ENCODE data around the gene ABTB2.
A peak's percentile ranks its signal among the peaks of the same experiment; 100 is the strongest.

Gene ABTB2

DNA sequence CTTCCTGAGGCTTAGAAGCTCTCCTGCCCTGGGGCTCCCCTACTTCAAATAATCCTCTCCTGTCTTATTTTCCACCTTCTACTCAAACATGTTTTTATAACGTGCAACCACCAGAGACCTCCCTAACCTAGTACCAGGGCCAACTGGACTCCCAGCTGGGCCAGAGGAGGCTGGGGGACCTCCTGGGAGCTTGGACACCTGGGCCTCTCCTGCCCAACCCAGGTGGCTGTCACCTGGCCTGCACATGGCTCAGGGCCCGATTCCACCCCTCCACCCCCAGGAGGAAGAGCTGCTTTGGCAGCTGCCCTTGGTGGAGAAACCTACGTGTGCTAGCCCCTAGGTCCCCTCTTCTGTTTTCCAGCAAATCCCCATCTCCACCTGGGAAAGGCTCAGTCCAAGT, 105.2 kb downstream of the ABTB2 start:
- POLR2A ChIA-PET, result no interaction called here

DNA sequence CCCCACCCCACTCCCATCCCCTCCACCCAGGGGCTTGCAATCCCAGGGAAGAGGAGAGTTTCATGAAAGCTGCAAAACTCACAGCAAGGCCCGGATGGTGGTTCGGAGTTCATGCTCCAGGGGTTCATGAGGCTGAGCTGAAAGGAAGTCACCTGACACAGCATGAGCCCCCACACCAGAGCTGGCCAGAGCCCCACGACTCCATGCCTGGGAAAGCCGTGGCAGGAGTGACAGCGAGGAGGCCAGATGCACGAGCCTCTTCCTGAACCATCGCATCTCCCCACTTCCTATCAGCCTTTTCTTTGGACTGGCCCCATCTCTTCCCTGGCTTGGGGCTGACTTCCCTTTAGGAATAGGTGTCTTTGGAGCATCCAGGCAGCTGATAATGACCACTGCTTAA, 105.8 kb downstream of the ABTB2 start:
- POLR2A ChIA-PET, result no interaction called here
- CTCF ChIA-PET, result no interaction called here
- no peak for DNase-seq (ENCODE audit: extremely low spot score)
- TF ChIP-seq ARNT (IDR thresholded peaks at IDR 0.05), result no peak
- no peak for TF ChIP-seq BHLHE40 (IDR thresholded peaks at IDR 0.05; ENCODE audit: borderline replicate concordance)
- TF ChIP-seq ZNF384 (IDR thresholded peaks at IDR 0.05), result no peak
- no peak for TF ChIP-seq CTBP1 (IDR thresholded peaks at IDR 0.05; ENCODE audit: borderline replicate concordance)
- no peak for TF ChIP-seq FOXM1 (IDR thresholded peaks at IDR 0.05; ENCODE audit: borderline replicate concordance)
- TF ChIP-seq, protein P1, sequence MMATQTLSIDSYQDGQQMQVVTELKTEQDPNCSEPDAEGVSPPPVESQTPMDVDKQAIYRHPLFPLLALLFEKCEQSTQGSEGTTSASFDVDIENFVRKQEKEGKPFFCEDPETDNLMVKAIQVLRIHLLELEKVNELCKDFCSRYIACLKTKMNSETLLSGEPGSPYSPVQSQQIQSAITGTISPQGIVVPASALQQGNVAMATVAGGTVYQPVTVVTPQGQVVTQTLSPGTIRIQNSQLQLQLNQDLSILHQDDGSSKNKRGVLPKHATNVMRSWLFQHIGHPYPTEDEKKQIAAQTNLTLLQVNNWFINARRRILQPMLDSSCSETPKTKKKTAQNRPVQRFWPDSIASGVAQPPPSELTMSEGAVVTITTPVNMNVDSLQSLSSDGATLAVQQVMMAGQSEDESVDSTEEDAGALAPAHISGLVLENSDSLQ (IDR thresholded peaks at IDR 0.05), result no peak
- no peak for TF ChIP-seq NFRKB (IDR thresholded peaks at IDR 0.05)
- no peak for TF ChIP-seq ELF4 (IDR thresholded peaks at IDR 0.05)
- TF ChIP-seq FOXK2 (IDR thresholded peaks at IDR 0.05), result no peak
- TF ChIP-seq SUZ12 (IDR thresholded peaks at IDR 0.05), result no peak

More for the DNA sequence above, 105.2 kb downstream of the ABTB2 start:
- DNase-seq (ENCODE audit: extremely low spot score), result no peak
- no peak for TF ChIP-seq BHLHE40 (IDR thresholded peaks at IDR 0.05; ENCODE audit: borderline replicate concordance)
- TF ChIP-seq L3MBTL2 (conservative IDR thresholded peaks at IDR 0.05), result no peak
- TF ChIP-seq FOXK2 (IDR thresholded peaks at IDR 0.05), result no peak
- TF ChIP-seq TARDBP (IDR thresholded peaks at IDR 0.05), result no peak
- TF ChIP-seq FOXM1 (IDR thresholded peaks at IDR 0.05; ENCODE audit: borderline replicate concordance), result no peak
- no peak for TF ChIP-seq CTBP1 (IDR thresholded peaks at IDR 0.05; ENCODE audit: borderline replicate concordance)
- TF ChIP-seq SP1 (IDR thresholded peaks at IDR 0.05), result no peak
- TF ChIP-seq ARNT (IDR thresholded peaks at IDR 0.05), result no peak
- no peak for TF ChIP-seq FOXA1 (IDR thresholded peaks at IDR 0.05)
- no peak for TF ChIP-seq ELF4 (IDR thresholded peaks at IDR 0.05)
- no peak for TF ChIP-seq HDGF (IDR thresholded peaks at IDR 0.05; ENCODE audit: borderline replicate concordance)
- no peak for TF ChIP-seq LEF1 (IDR thresholded peaks at IDR 0.05; ENCODE audit: borderline replicate concordance)
- TF ChIP-seq SUZ12 (IDR thresholded peaks at IDR 0.05), result no peak
- TF ChIP-seq, protein P1 (IDR thresholded peaks at IDR 0.05), result no peak
- CTCF ChIA-PET, result no interaction called here

DNA sequence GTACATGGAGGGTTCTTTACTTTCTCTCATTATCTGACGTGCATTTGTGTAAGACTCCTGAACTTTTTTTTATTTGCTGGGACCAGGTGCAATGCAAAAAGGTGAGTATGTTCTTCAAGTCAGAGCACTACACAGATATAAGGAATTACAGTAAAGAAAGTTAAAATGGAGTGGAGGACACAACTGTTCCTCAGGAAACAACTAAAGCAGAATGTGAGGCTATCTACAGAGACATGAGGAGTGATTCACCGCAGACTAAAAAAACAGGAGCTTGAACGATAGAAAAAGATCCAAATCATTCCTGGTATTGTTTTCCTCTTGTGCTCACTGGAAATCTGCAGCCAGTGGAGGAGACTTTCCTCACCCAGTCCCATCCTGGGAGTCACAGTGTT, 106.2 kb downstream of the ABTB2 start:
- ChIA-PET CTCF (no interaction called here), POLR2A (interaction anchor here (0.9 kb wide), 1 partner anchor 11 kb away, joined by 3 read pairs; no protein-coding TSS in a partner anchor)
- TF ChIP-seq HDGF (IDR thresholded peaks at IDR 0.05; ENCODE audit: borderline replicate concordance) (no peak), BHLHE40 (IDR thresholded peaks at IDR 0.05; ENCODE audit: borderline replicate concordance) (no peak), FOXA1 (IDR thresholded peaks at IDR 0.05) (no peak), NFRKB (IDR thresholded peaks at IDR 0.05) (no peak), LEF1 (IDR thresholded peaks at IDR 0.05; ENCODE audit: borderline replicate concordance) (no peak), CTBP1 (IDR thresholded peaks at IDR 0.05; ENCODE audit: borderline replicate concordance) (no peak), L3MBTL2 (conservative IDR thresholded peaks at IDR 0.05) (no peak), FOXK2 (IDR thresholded peaks at IDR 0.05) (no peak), FOXM1 (IDR thresholded peaks at IDR 0.05; ENCODE audit: borderline replicate concordance) (no peak), SUZ12 (IDR thresholded peaks at IDR 0.05) (no peak), ELF4 (IDR thresholded peaks at IDR 0.05) (no peak), ARNT (IDR thresholded peaks at IDR 0.05) (no peak), ZNF384 (IDR thresholded peaks at IDR 0.05) (no peak), SP1 (IDR thresholded peaks at IDR 0.05) (no peak), TARDBP (IDR thresholded peaks at IDR 0.05) (no peak)
- TF ChIP-seq, protein P1 (IDR thresholded peaks at IDR 0.05), result no peak
- DNase-seq (ENCODE audit: extremely low spot score), result no peak

DNA sequence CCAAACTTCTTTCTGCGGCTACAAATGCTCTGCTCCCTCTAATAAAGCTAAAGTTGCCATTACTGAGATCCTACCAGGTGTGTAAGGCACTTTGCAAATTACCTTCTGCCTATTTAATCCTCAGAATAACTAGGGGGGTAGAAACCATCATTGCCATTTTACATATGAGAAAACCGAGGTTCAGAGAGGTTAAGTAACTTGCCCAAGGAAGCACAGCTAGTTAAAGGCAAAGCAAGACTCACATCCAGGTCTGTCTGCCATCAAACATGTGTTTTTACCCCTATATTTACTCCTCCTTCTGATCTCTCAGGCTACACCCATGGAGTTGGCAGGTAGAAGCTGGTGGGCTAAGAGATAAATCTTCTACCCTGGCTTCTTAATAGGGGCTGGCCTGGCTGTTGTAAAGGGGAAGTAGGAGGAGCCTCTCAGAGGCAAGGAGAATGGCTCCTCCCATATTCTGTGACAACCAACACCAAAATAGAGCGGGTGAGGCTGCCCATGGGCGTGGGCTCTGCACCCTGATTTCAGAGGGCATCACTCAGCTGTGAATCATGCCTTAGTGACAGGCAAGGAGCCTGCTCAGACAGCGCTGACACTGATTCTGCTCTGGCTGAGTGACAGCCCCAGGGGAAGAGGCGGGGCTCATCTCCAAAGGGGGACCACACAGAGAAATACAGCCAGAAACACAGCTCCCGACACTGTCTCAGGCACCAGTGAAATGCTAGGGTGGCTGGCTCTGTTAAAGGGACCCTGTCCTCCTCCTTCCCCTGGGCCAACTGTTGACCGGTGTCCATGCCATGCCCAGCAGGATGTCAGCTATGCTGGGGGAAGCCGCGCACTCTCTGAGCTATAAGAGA, 106.8 kb downstream of the ABTB2 start:
- ChIA-PET CTCF (interaction anchor here (0.8 kb wide), 1 partner anchor 19 kb away, joined by 3 read pairs; no protein-coding TSS in a partner anchor), POLR2A (interaction anchor here (0.9 kb wide), 1 partner anchor 12 kb away, joined by 3 read pairs; no protein-coding TSS in a partner anchor)
- TF ChIP-seq, protein P1 (IDR thresholded peaks at IDR 0.05), result peak; percentile 93
- TF ChIP-seq L3MBTL2 (conservative IDR thresholded peaks at IDR 0.05), result no peak
- no peak for DNase-seq (ENCODE audit: extremely low spot score)

DNA sequence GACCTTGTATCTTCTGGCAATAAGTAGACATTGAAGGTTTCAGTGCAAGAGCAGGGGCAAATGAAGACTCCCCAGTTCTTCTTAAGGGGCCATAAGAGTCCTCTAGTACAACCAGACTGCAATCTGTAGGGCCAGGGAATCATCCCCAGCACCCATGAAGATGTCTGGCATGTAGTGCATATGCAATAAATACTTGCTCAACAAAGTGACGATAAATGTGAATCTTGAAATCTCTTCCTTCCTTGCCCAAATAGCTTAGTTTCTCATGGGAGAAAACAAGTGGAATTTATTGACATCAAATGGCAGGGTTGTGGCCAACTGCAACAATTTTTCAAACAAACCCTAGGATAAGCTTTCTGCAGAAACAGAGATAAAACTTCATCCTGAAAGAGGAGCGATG, 107.6 kb downstream of the ABTB2 start:
- ChIA-PET POLR2A (interaction anchor here (0.7 kb wide), 1 partner anchor 10 kb away, joined by 3 read pairs; no protein-coding TSS in a partner anchor), CTCF (interaction anchor here (0.8 kb wide), 1 partner anchor 19 kb away, joined by 3 read pairs; no protein-coding TSS in a partner anchor)
- no peak for DNase-seq (ENCODE audit: extremely low spot score)
- no peak for TF ChIP-seq SUZ12 (IDR thresholded peaks at IDR 0.05)
- TF ChIP-seq, protein P1 (IDR thresholded peaks at IDR 0.05), result no peak

Data from HEK293T (cell line).